ENCODE measurements around the gene TTC33. TPM values are rescaled to one million over a fixed set of nuclear protein-coding genes. Genes with fewer than 3 reads are reported as not detected.

Gene TTC33
- total and polyA plus RNA-seq, 4 donors, result 5.3 to 30.5 (median 7.8) TPM

GRCh38 chr5:40689438-40689837 is 66.3 kb downstream of the TTC33 start:
- Histone ChIP-seq H3K4me1 (ENCODE audit: control insufficient read depth in 5 of 5, insufficient read depth in 5 of 5, low read length in 5 of 5) (peaks cover 0 to 41% (median 2%) of the 10 kb centered on the region in 5 donors), H3K27ac (ENCODE audit: low read depth in 1 of 2, low read length in 1 of 2) (no peak overlapping the region), H3K27me3 (ENCODE audit: control insufficient read depth in 3 of 3, insufficient read depth in 3 of 3, low read length in 2 of 3) (no peaks in the 10 kb centered on the region), H3K9me3 (ENCODE audit: control insufficient read depth in 4 of 4, insufficient read depth in 3 of 4, low read length in 3 of 4) (no peaks in the 10 kb centered on the region), H3K4me3 (no peak overlapping the region), H3K36me3 (ENCODE audit: control insufficient read depth in 4 of 4, insufficient read depth in 4 of 4, low read length in 4 of 4) (peaks cover 0 to 6% (median under 1%) of the 10 kb centered on the region in 4 donors), H3K9ac (ENCODE audit: insufficient read depth in 1 of 2, low read length in 2 of 2) (no peak overlapping the region)
- WGBS, 2 donors, result 27 to 48% methylated on average over 3 of the region's 3 CpGs
- no peak for DNase-seq
- no peak for TF ChIP-seq CTCF (IDR thresholded peaks at IDR 0.05; ENCODE audit: control extremely low read depth, extremely low read depth)
- ATAC-seq (ENCODE audit: insufficient read depth, low FRiP score), result peak; percentile 31

GRCh38 chr5:40688996-40689395 is 66.8 kb downstream of the TTC33 start:
- H3K9ac ChIP-seq (ENCODE audit: insufficient read depth in 1 of 2, low read length in 2 of 2), result no peak overlapping the region
- H3K9me3 ChIP-seq (ENCODE audit: control insufficient read depth in 4 of 4, insufficient read depth in 3 of 4, low read length in 3 of 4), result no peaks in the 10 kb centered on the region
- DNase-seq (no peak), ATAC-seq (ENCODE audit: insufficient read depth, low FRiP score) (no peak)
- H3K27ac ChIP-seq (ENCODE audit: low read depth in 1 of 2, low read length in 1 of 2), result no peak overlapping the region
- peaks cover 0 to 41% (median 2%) of the 10 kb centered on the region in 5 donors for H3K4me1 ChIP-seq (ENCODE audit: control insufficient read depth in 5 of 5, insufficient read depth in 5 of 5, low read length in 5 of 5)
- TF ChIP-seq CTCF (IDR thresholded peaks at IDR 0.05; ENCODE audit: control extremely low read depth, extremely low read depth), result no peak
- no peaks in the 10 kb centered on the region for H3K27me3 ChIP-seq (ENCODE audit: control insufficient read depth in 3 of 3, insufficient read depth in 3 of 3, low read length in 2 of 3)
- H3K4me3 ChIP-seq, result no peak overlapping the region
- peaks cover 0 to 6% (median 0%) of the 10 kb centered on the region in 4 donors for H3K36me3 ChIP-seq (ENCODE audit: control insufficient read depth in 4 of 4, insufficient read depth in 4 of 4, low read length in 4 of 4)

GRCh38 chr5:40688127-40688761 is 67.5 kb downstream of the TTC33 start:
- H3K9me3 ChIP-seq (ENCODE audit: control insufficient read depth in 4 of 4, insufficient read depth in 3 of 4, low read length in 3 of 4), result no peaks in the 10 kb centered on the region
- H3K4me1 ChIP-seq (ENCODE audit: control insufficient read depth in 5 of 5, insufficient read depth in 5 of 5, low read length in 5 of 5), result peaks cover 0 to 46% (median 2%) of the 10 kb centered on the region in 5 donors
- WGBS, 2 donors, result 0 to 3% methylated on average over 8 of the region's 8 CpGs
- no peaks in the 10 kb centered on the region for H3K27me3 ChIP-seq (ENCODE audit: control insufficient read depth in 3 of 3, insufficient read depth in 3 of 3, low read length in 2 of 3)
- peak; percentile 68 for TF ChIP-seq CTCF (IDR thresholded peaks at IDR 0.05; ENCODE audit: control extremely low read depth, extremely low read depth)
- DNase-seq (peak; percentile 90 to 95 (median 93)), ATAC-seq (ENCODE audit: insufficient read depth, low FRiP score) (peak; percentile 87)
- no peak overlapping the region for H3K27ac ChIP-seq (ENCODE audit: low read depth in 1 of 2, low read length in 1 of 2)
- no peak overlapping the region for H3K4me3 ChIP-seq
- H3K9ac ChIP-seq (ENCODE audit: insufficient read depth in 1 of 2, low read length in 2 of 2), result peak overlapping the region in 1 of 2 donors; percentile 30
- H3K36me3 ChIP-seq (ENCODE audit: control insufficient read depth in 4 of 4, insufficient read depth in 4 of 4, low read length in 4 of 4), result peaks cover 0 to 6% (median 0%) of the 10 kb centered on the region in 4 donors
